DND-41 (cell line): Measurements from ENCODE around the gene PCDHB10.
"Not testable (repeated sequence)": the region's sequence is repeated elsewhere in the genome, so short reads cannot be mapped to it uniquely, and the experiment has no call there.

Experiments used
- EZH2 ChIP-seq: IDR thresholded peaks from 3 replicates; pipeline ENCODE4 v1.6.1; 2012; ENCODE audit warnings: borderline replicate concordance, low read depth, mild to moderate bottlenecking, moderate library complexity, low read length, inconsistent platforms; ENCODE audit not compliant: severe bottlenecking
- TF ChIP-seq, protein P1 (sequence below): IDR thresholded peaks from 2 replicates; pipeline ENCODE4 v1.5.1; 2012; ENCODE audit warnings: borderline replicate concordance, low read length, moderate library complexity, mild to moderate bottlenecking; ENCODE audit not compliant: poor library complexity, severe bottlenecking; ENCODE audit errors: extremely low read depth

DNA sequence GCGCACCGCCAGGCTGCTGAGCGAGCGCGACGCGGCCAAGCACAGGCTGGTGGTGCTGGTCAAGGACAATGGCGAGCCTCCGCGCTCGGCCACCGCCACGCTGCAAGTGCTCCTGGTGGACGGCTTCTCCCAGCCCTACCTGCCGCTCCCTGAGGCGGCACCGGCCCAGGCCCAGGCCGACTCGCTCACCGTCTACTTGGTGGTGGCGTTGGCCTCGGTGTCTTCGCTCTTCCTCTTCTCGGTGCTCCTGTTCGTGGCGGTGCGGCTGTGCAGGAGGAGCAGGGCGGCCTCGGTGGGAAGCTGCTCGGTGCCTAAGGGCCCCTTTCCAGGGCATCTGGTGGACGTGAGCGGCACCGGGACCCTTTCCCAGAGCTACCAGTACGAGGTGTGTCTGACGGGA is 9.5 kb downstream of the PCDHB10 start:
- TF ChIP-seq EZH2, result not testable (repeated sequence)
- TF ChIP-seq, protein P1, sequence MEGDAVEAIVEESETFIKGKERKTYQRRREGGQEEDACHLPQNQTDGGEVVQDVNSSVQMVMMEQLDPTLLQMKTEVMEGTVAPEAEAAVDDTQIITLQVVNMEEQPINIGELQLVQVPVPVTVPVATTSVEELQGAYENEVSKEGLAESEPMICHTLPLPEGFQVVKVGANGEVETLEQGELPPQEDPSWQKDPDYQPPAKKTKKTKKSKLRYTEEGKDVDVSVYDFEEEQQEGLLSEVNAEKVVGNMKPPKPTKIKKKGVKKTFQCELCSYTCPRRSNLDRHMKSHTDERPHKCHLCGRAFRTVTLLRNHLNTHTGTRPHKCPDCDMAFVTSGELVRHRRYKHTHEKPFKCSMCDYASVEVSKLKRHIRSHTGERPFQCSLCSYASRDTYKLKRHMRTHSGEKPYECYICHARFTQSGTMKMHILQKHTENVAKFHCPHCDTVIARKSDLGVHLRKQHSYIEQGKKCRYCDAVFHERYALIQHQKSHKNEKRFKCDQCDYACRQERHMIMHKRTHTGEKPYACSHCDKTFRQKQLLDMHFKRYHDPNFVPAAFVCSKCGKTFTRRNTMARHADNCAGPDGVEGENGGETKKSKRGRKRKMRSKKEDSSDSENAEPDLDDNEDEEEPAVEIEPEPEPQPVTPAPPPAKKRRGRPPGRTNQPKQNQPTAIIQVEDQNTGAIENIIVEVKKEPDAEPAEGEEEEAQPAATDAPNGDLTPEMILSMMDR, result not testable (repeated sequence)
